ENCODE measurements around the gene ABHD12.

Gene ABHD12

DNA sequence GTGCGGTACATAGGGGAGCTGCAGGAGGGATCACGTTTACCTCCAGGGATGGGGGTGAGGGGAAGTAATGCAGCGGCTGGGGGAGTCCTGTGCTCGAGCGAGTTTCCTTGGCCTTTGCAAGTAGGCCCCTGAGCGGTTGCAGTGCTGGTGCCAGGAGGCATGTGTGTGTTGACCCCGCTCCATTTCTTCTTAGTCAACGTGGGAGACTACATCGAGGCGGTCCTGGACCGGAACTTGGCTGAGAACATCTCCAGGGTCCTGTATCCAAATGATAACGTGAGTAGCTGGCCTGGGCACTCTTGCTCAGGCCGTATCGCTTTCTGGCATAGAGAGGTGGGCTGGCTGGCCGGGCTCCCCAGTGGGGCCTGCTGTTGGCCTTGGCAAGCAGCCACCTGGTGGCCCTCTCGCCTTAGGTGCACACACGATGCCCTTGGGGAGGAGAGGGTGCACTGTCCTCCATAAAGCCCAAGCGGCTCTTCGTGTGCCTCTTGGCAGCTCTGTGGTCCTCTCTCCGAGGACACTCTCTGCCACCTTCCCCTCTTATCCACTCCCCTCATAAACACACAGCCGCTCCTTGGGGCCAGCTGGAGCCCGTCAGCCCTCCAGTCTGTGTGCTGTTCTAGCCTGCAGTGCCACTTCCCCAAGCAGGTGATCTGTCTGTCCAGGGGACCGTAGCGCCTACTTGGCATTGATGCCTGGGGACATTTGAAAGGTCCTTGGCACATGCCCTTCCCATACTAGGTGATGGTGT, 113.4 kb downstream of the ABHD12 start:
- DNase-seq (ENCODE audit: insufficient read length, low spot score): no peak
- TF ChIP-seq, protein P1, sequence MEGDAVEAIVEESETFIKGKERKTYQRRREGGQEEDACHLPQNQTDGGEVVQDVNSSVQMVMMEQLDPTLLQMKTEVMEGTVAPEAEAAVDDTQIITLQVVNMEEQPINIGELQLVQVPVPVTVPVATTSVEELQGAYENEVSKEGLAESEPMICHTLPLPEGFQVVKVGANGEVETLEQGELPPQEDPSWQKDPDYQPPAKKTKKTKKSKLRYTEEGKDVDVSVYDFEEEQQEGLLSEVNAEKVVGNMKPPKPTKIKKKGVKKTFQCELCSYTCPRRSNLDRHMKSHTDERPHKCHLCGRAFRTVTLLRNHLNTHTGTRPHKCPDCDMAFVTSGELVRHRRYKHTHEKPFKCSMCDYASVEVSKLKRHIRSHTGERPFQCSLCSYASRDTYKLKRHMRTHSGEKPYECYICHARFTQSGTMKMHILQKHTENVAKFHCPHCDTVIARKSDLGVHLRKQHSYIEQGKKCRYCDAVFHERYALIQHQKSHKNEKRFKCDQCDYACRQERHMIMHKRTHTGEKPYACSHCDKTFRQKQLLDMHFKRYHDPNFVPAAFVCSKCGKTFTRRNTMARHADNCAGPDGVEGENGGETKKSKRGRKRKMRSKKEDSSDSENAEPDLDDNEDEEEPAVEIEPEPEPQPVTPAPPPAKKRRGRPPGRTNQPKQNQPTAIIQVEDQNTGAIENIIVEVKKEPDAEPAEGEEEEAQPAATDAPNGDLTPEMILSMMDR (IDR thresholded peaks at IDR 0.05; ENCODE audit: insufficient read depth, missing control alignments): no peak
- no peak for FAIRE-seq

- DNase-seq (ENCODE audit: insufficient read length, low spot score) (no peak), FAIRE-seq (no peak)
- TF ChIP-seq, protein P1 (IDR thresholded peaks at IDR 0.05; ENCODE audit: insufficient read depth, missing control alignments): no peak
These were observed 114.0 kb downstream of the ABHD12 start for GRCh38 chr20:25276533-25277050.

DNA sequence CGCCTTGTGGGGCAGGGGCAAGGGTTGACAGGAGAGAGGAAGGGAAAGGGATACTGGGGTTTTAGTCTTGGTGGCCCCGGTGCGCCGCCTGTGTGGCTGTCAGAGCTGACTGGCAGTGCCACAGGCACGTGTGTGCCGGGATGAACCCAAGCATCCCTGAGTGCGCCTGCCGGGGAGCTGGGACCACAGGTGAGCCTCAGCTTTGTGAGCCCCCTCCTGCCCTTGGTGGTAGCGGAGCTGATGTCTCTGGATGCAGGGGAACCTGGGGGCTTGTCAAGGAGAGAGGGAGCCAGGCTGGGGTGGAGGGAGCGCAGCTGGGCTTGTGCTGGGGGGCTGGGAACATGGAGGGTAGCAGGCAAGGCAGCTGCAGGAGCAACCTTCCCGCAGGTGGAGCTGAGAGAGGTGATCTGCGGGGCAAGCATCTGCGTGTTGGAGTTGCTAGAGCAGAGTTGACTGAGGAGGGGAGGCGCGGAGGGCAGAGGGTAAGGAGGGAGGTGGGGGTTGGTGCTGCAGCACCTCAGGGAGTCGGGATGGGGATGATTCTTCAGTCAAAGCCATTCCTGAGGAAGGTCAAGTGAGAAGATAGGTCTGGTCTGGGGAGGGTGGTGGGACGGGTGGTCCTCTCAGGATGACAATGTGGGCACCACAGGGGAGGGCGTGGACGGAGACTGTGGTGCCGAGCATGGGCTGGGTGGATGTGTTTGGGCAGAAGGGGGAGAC, 114.7 kb downstream of the ABHD12 start:
- FAIRE-seq: no peak
- TF ChIP-seq, protein P1 (IDR thresholded peaks at IDR 0.05; ENCODE audit: insufficient read depth, missing control alignments): no peak
- no peak for DNase-seq (ENCODE audit: insufficient read length, low spot score)

DNA sequence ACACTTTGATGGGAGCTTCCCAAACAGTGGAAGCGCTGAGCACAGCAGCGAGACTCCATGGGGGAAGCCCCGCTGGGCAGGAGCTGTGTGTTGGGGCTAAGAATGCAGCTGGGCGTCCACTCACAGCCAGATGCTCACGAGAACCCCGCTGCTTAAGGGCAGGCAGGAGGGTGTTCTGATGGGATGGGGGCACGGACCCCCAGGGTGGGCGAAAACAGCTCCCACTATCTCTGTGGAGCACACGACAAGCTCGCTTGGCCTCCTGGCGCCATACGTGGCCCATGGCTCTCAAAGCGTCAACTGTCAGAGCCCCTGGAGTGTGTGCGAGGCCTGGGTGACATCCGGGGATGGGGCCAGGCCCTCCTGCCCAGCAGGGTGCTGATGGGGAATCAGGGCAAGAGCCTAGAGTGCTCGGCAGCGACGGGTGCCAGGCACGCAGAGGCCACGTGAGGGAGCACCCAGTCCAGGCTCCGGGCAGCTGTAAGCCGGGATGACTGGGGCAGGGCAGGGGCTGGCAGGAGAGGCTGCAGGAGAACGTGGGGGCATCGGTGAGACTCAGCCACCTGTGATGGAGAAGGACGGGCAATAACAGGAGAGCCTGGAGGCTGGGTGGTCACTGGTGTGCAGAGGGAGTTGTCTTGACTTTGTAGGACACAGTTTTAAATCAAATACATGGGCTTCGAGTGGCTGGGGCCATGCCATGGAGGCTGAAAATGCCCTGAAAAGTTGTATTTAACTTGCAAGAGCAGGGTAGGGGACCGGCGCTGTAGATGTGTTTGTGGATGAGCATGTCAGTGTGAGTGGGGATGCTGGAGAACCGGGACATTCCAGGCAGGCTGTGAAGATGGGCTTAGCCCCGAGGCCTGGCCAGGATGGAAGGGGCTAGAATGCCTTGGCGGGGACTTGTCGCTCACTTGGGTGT, 115.5 kb downstream of the ABHD12 start:
- DNase-seq (ENCODE audit: insufficient read length, low spot score) (no peak), FAIRE-seq (no peak)
- TF ChIP-seq, protein P1 (IDR thresholded peaks at IDR 0.05; ENCODE audit: insufficient read depth, missing control alignments): no peak

- TF ChIP-seq, protein P1 (IDR thresholded peaks at IDR 0.05; ENCODE audit: insufficient read depth, missing control alignments): no peak
- DNase-seq (ENCODE audit: insufficient read length, low spot score): no peak
- no peak for FAIRE-seq
These were observed 116.2 kb downstream of the ABHD12 start for GRCh38 chr20:25274481-25274880.

- TF ChIP-seq, protein P1 (IDR thresholded peaks at IDR 0.05; ENCODE audit: insufficient read depth, missing control alignments): no peak
- FAIRE-seq: no peak
- no peak for DNase-seq (ENCODE audit: insufficient read length, low spot score)
These were observed 116.9 kb downstream of the ABHD12 start for GRCh38 chr20:25273541-25274358.
